SK-N-SH (cell line): Measurements from ENCODE around the gene HDAC6.

Experiments
- EP300 ChIP-seq, 2 experiments: IDR thresholded peaks; 2 replicates each; pipeline versions ENCODE4 v1.4.0 to v1.6.1; 2012; ENCODE audit warnings: borderline replicate concordance in 1 of 2, low read depth in 1 of 2, low read length in 1 of 2
- MAX ChIP-seq: IDR thresholded peaks from 2 replicates; pipeline ENCODE4 v1.4.0; 2012; ENCODE audit warnings: low read depth
- RCOR1 ChIP-seq: fragments of 150-350 bp; IDR thresholded peaks from 2 replicates; pipeline ENCODE4 v1.6.1; 2017; ENCODE audit warnings: antibody characterized with exemption, low read length
- REST ChIP-seq: IDR thresholded peaks from 2 replicates; pipeline ENCODE4 v1.6.1; 2012; ENCODE audit warnings: mild to moderate bottlenecking, low read depth, low read length, moderate library complexity
- RFX5 ChIP-seq: IDR thresholded peaks from 2 replicates; pipeline ENCODE4 v1.6.1; 2012; ENCODE audit warnings: mild to moderate bottlenecking, improper control_type of control experiment, low read length
- SIN3A ChIP-seq: IDR thresholded peaks from 2 replicates; pipeline ENCODE4 v1.6.1; 2012; ENCODE audit warnings: low read depth, mild to moderate bottlenecking, low read length, moderate library complexity, borderline replicate concordance
- TEAD4 ChIP-seq: IDR thresholded peaks from 2 replicates; pipeline ENCODE4 v1.4.0; 2012; ENCODE audit warnings: mild to moderate bottlenecking, borderline replicate concordance; ENCODE audit not compliant: insufficient read depth
- YY1 ChIP-seq: IDR thresholded peaks from 2 replicates; pipeline ENCODE4 v1.4.0; 2012; ENCODE audit warnings: low read depth, mild to moderate bottlenecking
- ZBTB33 ChIP-seq: IDR thresholded peaks from 2 replicates; pipeline ENCODE4 v1.4.0; 2012; ENCODE audit warnings: low read depth, borderline replicate concordance
- TF ChIP-seq, protein P1 (sequence below): fragments of 200-600 bp; sonication (generic); IDR thresholded peaks from 2 replicates; pipeline ENCODE4 v1.6.1; 2017; ENCODE audit warnings: antibody characterized with exemption, mild to moderate bottlenecking, moderate library complexity

GRCh38 chrX:48772602-48773001, 29.3 kb upstream of the HDAC6 start:
- TF ChIP-seq ZBTB33 (no peak), EP300 (IDR thresholded peaks at IDR 0.05; ENCODE audit: borderline replicate concordance in 1 of 2, low read depth in 1 of 2, low read length in 1 of 2) (no peak), RCOR1 (no peak), TEAD4 (no peak), SIN3A (no peak), MAX (no peak), YY1 (no peak), RFX5 (no peak), REST (no peak)
- TF ChIP-seq, protein P1, sequence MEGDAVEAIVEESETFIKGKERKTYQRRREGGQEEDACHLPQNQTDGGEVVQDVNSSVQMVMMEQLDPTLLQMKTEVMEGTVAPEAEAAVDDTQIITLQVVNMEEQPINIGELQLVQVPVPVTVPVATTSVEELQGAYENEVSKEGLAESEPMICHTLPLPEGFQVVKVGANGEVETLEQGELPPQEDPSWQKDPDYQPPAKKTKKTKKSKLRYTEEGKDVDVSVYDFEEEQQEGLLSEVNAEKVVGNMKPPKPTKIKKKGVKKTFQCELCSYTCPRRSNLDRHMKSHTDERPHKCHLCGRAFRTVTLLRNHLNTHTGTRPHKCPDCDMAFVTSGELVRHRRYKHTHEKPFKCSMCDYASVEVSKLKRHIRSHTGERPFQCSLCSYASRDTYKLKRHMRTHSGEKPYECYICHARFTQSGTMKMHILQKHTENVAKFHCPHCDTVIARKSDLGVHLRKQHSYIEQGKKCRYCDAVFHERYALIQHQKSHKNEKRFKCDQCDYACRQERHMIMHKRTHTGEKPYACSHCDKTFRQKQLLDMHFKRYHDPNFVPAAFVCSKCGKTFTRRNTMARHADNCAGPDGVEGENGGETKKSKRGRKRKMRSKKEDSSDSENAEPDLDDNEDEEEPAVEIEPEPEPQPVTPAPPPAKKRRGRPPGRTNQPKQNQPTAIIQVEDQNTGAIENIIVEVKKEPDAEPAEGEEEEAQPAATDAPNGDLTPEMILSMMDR = no peak
